Coronary artery (tissue), 2 donors: ENCODE results near the gene OPN4.

Experiments
- DNase-seq: peaks from one replicate; pipeline ENCODE4 v3.0.0-alpha.2; 2017; ENCODE audit warnings: low spot score
- H3K27ac ChIP-seq, 2 donors: fragments of 200-600 bp; sonication (generic); one replicate each; pipeline ENCODE4 v1.5.1; 2016 to 2019
- H3K4me3 ChIP-seq: fragments of 200-600 bp; sonication (generic); 2 replicates; pipeline ENCODE4 v1.5.1; 2016; ENCODE audit warnings: mild to moderate bottlenecking, moderate library complexity
- TF ChIP-seq, protein P1 (sequence below): fragments of 200-600 bp; sonication (generic); IDR thresholded peaks from one replicate; pipeline ENCODE4 v1.5.1; 2019; ENCODE audit warnings: antibody characterized with exemption

Gene OPN4

DNA sequence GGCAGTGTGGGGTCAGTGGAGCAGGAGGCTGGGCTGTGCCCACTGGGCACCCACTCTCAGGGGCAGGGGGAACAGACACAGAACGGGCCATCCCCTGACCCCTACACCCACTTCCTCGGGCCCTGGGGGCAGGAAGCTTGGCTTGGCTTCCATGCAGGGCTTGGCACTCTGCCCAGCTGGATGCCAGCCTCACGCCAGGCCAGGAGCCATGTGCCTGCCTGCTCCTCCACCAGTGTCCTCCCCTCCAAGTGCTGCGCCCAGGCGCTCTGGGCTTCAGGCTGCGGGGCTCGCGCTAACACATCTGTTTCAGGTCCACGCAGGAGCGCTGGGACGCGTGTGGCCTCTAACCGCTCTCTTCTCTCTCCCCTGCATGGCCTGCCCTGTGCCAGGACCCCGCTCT is 26.7 kb downstream of the OPN4 start:
- peak overlapping the region; percentile 20 for H3K4me3 ChIP-seq
- TF ChIP-seq, protein P1, sequence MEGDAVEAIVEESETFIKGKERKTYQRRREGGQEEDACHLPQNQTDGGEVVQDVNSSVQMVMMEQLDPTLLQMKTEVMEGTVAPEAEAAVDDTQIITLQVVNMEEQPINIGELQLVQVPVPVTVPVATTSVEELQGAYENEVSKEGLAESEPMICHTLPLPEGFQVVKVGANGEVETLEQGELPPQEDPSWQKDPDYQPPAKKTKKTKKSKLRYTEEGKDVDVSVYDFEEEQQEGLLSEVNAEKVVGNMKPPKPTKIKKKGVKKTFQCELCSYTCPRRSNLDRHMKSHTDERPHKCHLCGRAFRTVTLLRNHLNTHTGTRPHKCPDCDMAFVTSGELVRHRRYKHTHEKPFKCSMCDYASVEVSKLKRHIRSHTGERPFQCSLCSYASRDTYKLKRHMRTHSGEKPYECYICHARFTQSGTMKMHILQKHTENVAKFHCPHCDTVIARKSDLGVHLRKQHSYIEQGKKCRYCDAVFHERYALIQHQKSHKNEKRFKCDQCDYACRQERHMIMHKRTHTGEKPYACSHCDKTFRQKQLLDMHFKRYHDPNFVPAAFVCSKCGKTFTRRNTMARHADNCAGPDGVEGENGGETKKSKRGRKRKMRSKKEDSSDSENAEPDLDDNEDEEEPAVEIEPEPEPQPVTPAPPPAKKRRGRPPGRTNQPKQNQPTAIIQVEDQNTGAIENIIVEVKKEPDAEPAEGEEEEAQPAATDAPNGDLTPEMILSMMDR, result no peak
- DNase-seq, result no peak
- peak overlapping the region; percentile 77 to 95 for H3K27ac ChIP-seq

DNA sequence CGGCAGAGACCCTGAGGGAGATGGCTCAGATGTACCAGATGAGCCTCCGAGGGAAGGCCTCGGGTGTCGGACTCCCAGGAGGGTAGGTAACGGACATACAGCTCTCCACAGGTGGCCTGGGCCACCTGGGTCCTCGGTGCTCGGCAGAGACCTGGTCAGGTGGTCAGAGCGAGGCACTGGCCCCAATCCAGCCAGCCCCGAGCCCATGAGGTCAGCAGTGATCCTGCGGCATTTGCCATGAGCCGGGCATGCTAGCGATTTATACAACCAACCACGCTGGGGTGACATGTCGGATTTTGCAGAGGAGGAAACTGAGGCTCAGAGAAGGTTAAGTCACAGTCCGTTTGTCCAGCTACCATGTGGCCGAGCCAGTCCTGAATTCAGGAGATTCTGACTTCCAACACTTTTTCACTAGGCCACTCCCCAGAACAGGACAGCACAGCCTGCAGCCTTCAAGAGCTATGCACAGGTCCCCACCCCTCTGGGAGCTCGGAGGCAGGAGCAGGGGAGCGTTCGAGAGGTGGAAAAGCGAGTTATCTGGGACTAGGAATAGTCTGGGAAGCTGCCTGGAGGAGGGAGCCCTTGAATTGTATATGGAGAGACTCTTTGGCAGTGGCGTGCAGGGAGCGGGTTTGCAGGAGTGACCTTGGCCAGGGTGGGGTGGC is 27.5 kb downstream of the OPN4 start:
- DNase-seq, result no peak
- TF ChIP-seq, protein P1, result no peak
- Histone ChIP-seq H3K4me3 (no peak overlapping the region), H3K27ac (peak overlapping the region; percentile 77 to 95)

DNA sequence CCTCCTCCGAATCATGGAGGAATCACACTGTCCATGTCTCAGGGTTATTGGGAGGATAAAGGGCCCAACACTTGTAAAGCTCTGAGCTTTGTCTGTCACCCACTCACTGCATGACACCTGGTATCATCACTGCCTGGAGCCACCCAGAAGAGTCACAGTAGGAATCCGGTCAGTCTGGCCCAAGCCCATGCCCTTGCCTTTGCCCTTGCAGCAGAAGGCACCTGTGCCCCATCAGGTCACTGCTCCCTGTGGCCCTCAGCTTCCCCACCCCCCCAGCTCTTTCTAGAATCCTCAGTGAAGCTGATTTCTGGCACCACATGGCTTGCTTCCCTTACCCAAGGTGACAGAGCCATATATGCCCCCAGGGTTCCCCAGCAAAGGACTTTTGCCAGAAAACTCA is 28.3 kb downstream of the OPN4 start:
- peak overlapping the region; percentile 73 to 95 for H3K27ac ChIP-seq
- no peak for DNase-seq
- H3K4me3 ChIP-seq, result no peak overlapping the region
- TF ChIP-seq, protein P1, result no peak

DNA sequence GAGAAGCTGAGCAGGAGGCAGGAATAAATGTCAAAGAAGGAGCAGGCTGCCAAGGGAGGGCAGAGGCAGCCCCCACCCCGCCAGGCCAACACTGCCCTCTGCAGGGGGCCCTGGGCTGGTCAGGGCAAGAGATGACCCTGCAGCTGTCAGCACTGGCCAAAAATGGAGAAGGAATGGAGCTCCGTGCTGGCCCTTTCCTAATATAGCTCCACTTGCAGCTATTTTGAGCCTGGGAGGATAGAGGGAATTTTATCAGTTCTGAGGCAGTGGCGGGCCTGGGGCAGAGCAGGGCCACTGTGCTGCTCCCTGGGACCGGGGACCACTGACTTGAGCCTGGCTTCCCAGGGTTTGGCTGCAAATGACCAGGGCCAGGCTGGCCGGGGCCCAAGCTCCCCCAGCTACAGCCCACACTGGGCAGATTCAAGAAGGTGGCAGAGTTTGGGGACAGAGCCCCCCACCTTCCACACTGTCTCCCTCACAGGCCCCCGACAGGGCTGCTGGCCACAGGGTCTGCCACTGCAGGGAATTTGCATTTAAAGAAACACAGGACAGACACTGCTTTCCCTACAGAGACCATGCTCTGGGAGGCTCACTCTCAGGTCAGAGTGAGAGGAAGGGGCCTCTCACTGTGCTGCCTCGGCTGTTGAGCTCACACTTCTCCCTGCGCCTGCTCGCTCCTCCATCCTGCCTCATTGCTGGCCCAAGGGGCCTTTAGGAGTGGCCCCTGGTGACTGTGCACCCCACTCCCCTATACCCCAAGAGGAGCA is 30.2 kb downstream of the OPN4 start:
- Histone ChIP-seq H3K27ac (peak overlapping the region; percentile 73 to 95), H3K4me3 (peak overlapping the region; percentile 37)
- TF ChIP-seq, protein P1, result peak; percentile 35
- DNase-seq, result peak; percentile 88

DNA sequence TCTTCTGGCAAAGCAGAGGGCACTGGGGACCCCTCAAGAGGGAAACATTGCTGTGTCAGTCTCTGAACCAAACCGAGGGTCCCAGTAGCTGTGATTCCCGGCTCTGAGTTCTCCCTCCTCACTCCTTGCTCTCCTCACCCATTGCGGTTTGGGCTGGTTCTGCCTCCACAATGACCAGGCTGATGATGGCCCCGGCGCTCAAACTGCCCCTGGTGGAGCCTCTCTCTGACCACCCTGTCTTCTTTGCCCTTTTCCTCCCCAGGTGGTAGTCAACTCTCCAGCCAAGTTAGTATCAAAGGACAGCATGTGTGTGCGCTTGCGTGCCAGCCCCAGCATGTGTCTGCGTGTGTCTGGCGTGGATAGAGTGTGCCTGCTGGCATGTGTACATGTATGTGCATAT is 31.1 kb downstream of the OPN4 start:
- TF ChIP-seq, protein P1, result no peak
- DNase-seq, result no peak
- Histone ChIP-seq H3K27ac (peak overlapping the region; percentile 73 to 95), H3K4me3 (no peak overlapping the region)

DNA sequence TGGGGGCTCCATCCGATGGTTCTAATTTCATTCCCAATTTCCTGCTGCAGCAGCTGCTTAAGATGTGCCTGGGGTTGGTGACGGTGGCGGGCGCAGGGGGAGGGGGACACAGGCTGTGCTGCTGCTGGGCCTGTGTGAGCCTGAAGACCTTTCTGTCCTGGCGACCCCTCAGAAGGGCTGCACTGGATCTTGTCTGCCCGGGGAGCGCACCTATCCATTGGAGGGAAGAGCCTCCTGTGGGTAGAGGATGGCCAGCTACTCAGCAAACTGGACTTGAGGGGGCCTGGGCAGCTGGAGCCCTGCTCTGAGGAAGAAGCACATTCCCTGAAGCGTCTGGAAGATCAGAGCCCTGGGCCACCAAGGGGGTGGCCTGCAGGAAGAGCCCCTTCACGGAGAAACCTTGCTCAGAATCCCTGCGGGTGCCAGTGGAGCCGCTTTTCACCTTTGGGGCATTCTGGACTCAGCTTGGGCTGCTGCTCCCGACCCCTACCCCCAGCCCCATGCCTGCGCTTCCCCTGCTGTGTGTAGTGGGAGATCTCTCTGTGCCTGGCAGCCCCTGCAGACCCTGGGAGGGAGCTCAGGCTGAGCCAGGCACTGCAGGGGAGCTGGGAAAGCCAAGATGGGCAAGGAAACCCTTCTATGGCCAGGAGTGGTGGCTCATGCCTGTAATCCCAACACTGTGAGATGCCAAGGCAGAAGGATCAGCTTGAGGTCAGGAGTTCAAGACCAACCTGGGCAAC is 31.7 kb downstream of the OPN4 start:
- Histone ChIP-seq H3K27ac (peak overlapping the region in 1 of 2 donors; percentile 95), H3K4me3 (no peak overlapping the region)
- DNase-seq, result no peak
- TF ChIP-seq, protein P1, result no peak
